HEK293T (cell line): Measurements from ENCODE around the gene FAT2.

ENCODE experiments used
- CTCF ChIA-PET: fragments of 350-600 bp; formaldehyde crosslinking; extraction: SDS; loops from one replicate; lab custom pipeline; 2021; ENCODE audit warnings: antibody characterized with exemption, inconsistent platforms; lab: Yijun Ruan, JAX
- POLR2A ChIA-PET: fragments of 350-600 bp; formaldehyde crosslinking; extraction: SDS; loops from one replicate; lab custom pipeline; 2020; ENCODE audit warnings: antibody characterized with exemption, inconsistent platforms; lab: Yijun Ruan, JAX
- DNase-seq: peaks from one replicate; pipeline ENCODE4 v3.0.0; 2012; ENCODE audit warnings: mixed read lengths; ENCODE audit errors: extremely low spot score
- ARNT ChIP-seq: fragments of 450-650 bp; IDR thresholded peaks from 2 replicates; pipeline ENCODE4 v1.6.1; 2017; ENCODE audit warnings: mild to moderate bottlenecking
- BHLHE40 ChIP-seq: fragments of 450-650 bp; IDR thresholded peaks from 2 replicates; pipeline ENCODE4 v1.6.1; 2016; ENCODE audit warnings: mild to moderate bottlenecking, moderate library complexity, borderline replicate concordance
- CTBP1 ChIP-seq: fragments of 450-650 bp; IDR thresholded peaks from 2 replicates; pipeline ENCODE4 v1.6.1; 2016; ENCODE audit warnings: borderline replicate concordance
- ELF4 ChIP-seq: fragments of 450-650 bp; IDR thresholded peaks from 2 replicates; pipeline ENCODE4 v1.6.1; 2017; ENCODE audit warnings: antibody characterized with exemption
- FOXA1 ChIP-seq: fragments of 450-650 bp; IDR thresholded peaks from 2 replicates; pipeline ENCODE4 v1.6.1; 2016; ENCODE audit warnings: mild to moderate bottlenecking
- FOXK2 ChIP-seq: fragments of 450-650 bp; IDR thresholded peaks from 2 replicates; pipeline ENCODE4 v1.6.1; 2016; ENCODE audit warnings: mild to moderate bottlenecking
- FOXM1 ChIP-seq: fragments of 450-650 bp; IDR thresholded peaks from 2 replicates; pipeline ENCODE4 v1.6.1; 2017; ENCODE audit warnings: mild to moderate bottlenecking, borderline replicate concordance
- HDGF ChIP-seq: fragments of 450-650 bp; IDR thresholded peaks from 2 replicates; pipeline ENCODE4 v1.6.1; 2017; ENCODE audit warnings: antibody characterized with exemption, borderline replicate concordance
- L3MBTL2 ChIP-seq: fragments of 450-650 bp; conservative IDR thresholded peaks from 2 replicates; pipeline ENCODE4 v1.6.1; 2016; ENCODE audit warnings: mild to moderate bottlenecking
- LEF1 ChIP-seq: fragments of 450-650 bp; IDR thresholded peaks from 2 replicates; pipeline ENCODE4 v1.6.1; 2017; ENCODE audit warnings: mild to moderate bottlenecking, borderline replicate concordance
- NFRKB ChIP-seq: fragments of 450-650 bp; IDR thresholded peaks from 2 replicates; pipeline ENCODE4 v1.6.1; 2016; ENCODE audit warnings: mild to moderate bottlenecking, moderate library complexity
- PKNOX1 ChIP-seq: fragments of 450-650 bp; IDR thresholded peaks from 2 replicates; pipeline ENCODE4 v1.6.1; 2016
- SP1 ChIP-seq: fragments of 450-650 bp; IDR thresholded peaks from 2 replicates; pipeline ENCODE4 v1.6.1; 2017
- SUZ12 ChIP-seq: fragments of 450-650 bp; IDR thresholded peaks from 2 replicates; pipeline ENCODE4 v1.6.1; 2016; ENCODE audit warnings: mild to moderate bottlenecking
- TARDBP ChIP-seq: fragments of 450-650 bp; IDR thresholded peaks from 2 replicates; pipeline ENCODE4 v1.6.1; 2016
- ZNF384 ChIP-seq: fragments of 450-650 bp; IDR thresholded peaks from 2 replicates; pipeline ENCODE4 v1.6.1; 2016

Gene FAT2

GRCh38 chr5:151547364-151547763 lies 43.8 kb downstream of the FAT2 start:
- POLR2A ChIA-PET, result interaction anchor here (0.8 kb wide), 1 partner anchor 9 kb away, joined by 3 read pairs; no protein-coding TSS in a partner anchor
- CTCF ChIA-PET, result interaction anchor here (0.9 kb wide), 1 partner anchor 23 kb away, joined by 4 read pairs; no protein-coding TSS in a partner anchor
- DNase-seq, result no peak
- TF ChIP-seq SUZ12 (no peak), SP1 (no peak), ZNF384 (no peak), PKNOX1 (no peak), TARDBP (no peak), NFRKB (no peak), ARNT (no peak), FOXA1 (no peak), HDGF (no peak), L3MBTL2 (no peak), ELF4 (no peak), CTBP1 (no peak), FOXK2 (no peak), BHLHE40 (no peak), FOXM1 (no peak), LEF1 (no peak)

GRCh38 chr5:151541571-151541970 lies 49.6 kb downstream of the FAT2 start:
- no peak for DNase-seq
- POLR2A ChIA-PET, result no interaction called here
- CTCF ChIA-PET, result no interaction called here
- TF ChIP-seq SUZ12 (no peak), NFRKB (no peak), TARDBP (no peak), ARNT (no peak), SP1 (no peak), FOXA1 (no peak), LEF1 (no peak), HDGF (no peak), CTBP1 (no peak), FOXM1 (no peak), L3MBTL2 (no peak), FOXK2 (no peak), PKNOX1 (no peak), ELF4 (no peak), ZNF384 (no peak), BHLHE40 (no peak)
